Ovary (tissue), 3 donors: ENCODE measurements around the gene TULP1.

Source experiments
- CTCF ChIP-seq, 3 donors: fragments of 450-650 bp in 2 of 3; fragments of 200-600 bp in 1 of 3; IDR thresholded peaks; one replicate each; pipeline versions ENCODE4 v1.5.1 to v1.8.0; 2016 to 2022; ENCODE audit warnings: antibody characterized with exemption in 3 of 3, mild to moderate bottlenecking in 1 of 3
- POLR2A ChIP-seq: fragments of 450-650 bp; IDR thresholded peaks from one replicate; pipeline ENCODE4 v1.6.1; 2017; ENCODE audit warnings: antibody characterized with exemption, mild to moderate bottlenecking, moderate library complexity
- donor health status: DM: no; HTN: no; CAD: no.

- TF ChIP-seq POLR2A (no peak), CTCF (IDR thresholded peaks at IDR 0.05) (no peak)
These were observed 10.9 kb downstream of the TULP1 start for GRCh38 chr6:35501784-35502183.
